HEK293 (cell line): Measurements from ENCODE around the gene AK5.

Experiments used
- ATF2 ChIP-seq: fragments of 450-650 bp; formaldehyde crosslinking; IDR thresholded peaks from 2 replicates; pipeline ENCODE4 v1.5.1; 2016; ENCODE audit warnings: missing biosample characterization, missing genetic modification characterization, low read depth
- CTCF ChIP-seq: fragments of 450-650 bp; formaldehyde crosslinking; IDR thresholded peaks from 2 replicates; pipeline ENCODE4 v1.5.1; 2016; ENCODE audit warnings: missing biosample characterization, missing genetic modification characterization
- REPIN1 ChIP-seq: fragments of 450-650 bp; formaldehyde crosslinking; IDR thresholded peaks from 2 replicates; pipeline ENCODE4 v1.5.1; 2017; ENCODE audit warnings: missing biosample characterization, missing genetic modification characterization, low read depth
- ZBTB8A ChIP-seq: fragments of 450-650 bp; formaldehyde crosslinking; IDR thresholded peaks from 2 replicates; pipeline ENCODE4 v1.5.1; 2016; ENCODE audit warnings: missing biosample characterization, missing genetic modification characterization
- ZNF274 ChIP-seq, 2 experiments: fragments of 200-500 bp in 1 of 2; fragments of 450-650 bp in 1 of 2; sonication (Bioruptor generic) in 1 of 2; formaldehyde crosslinking in 1 of 2; IDR thresholded peaks; 2 replicates each; pipeline versions ENCODE4 v1.5.1 to v1.6.1; 2014 to 2016; ENCODE audit warnings: borderline replicate concordance in 1 of 2, inconsistent platforms in 1 of 2, low read length in 1 of 2, missing biosample characterization in 1 of 2, missing genetic modification characterization in 1 of 2

GRCh38 chr1:77385551-77385950, 103.7 kb downstream of the AK5 start:
- no peak for TF ChIP-seq REPIN1
- no peak for TF ChIP-seq ATF2 (tag by site-specific recombination)
- TF ChIP-seq ZBTB8A (tag by site-specific recombination) = no peak
- TF ChIP-seq ZNF274 (IDR thresholded peaks at IDR 0.05; ENCODE audit: low read length) = no peak
- TF ChIP-seq ZNF274 (tag by site-specific recombination; IDR thresholded peaks at IDR 0.05; ENCODE audit: borderline replicate concordance) = no peak
- no peak for TF ChIP-seq CTCF (tag by site-specific recombination)
